ENCODE data around the gene SERPINF2.
A peak's percentile ranks its signal among the peaks of the same experiment; 100 is the strongest.

The SERPINF2 gene

DNA sequence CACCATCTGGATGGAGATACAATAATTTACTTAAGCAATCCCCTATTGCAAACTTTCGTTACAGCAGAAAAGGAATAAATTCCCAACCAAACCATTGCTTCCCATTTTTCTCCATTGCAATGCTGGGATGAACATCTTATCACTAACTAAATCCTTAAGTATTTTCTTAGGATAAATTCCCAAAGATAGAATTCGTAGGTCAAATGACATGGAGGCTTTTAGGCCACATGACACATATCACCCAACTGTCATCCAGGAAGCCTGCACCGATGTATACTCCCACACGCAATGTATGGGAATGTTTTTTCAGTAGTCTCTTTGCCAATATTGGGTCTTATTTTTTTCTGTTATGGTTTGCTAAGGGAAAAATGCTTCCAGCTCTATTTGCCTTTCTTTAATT is 30.9 kb upstream of the SERPINF2 start:
- no peak overlapping the region for H2AFZ ChIP-seq (ENCODE audit: insufficient read depth, low read length, poor library complexity)
- H3K9ac ChIP-seq (ENCODE audit: low read length): no peak overlapping the region
- peaks cover 18 to 28% of the 10 kb centered on the region in 2 experiments for H3K4me1 ChIP-seq (ENCODE audit: control insufficient read depth in 1 of 2, insufficient read depth in 2 of 2, low read length in 2 of 2)
- no peak overlapping the region for H3K4ac ChIP-seq (ENCODE audit: low read depth, low read length)
- H3K36me3 ChIP-seq (ENCODE audit: control insufficient read depth in 1 of 2, insufficient read depth in 2 of 2, low read length in 2 of 2): peaks cover 25 to 26% of the 10 kb centered on the region in 2 experiments
- DNase-seq: peak in 1 of 2 donors; percentile 43
- peaks cover 33% of the 10 kb centered on the region for H3K79me1 ChIP-seq (ENCODE audit: low read length)
- no peak overlapping the region for H3K18ac ChIP-seq (ENCODE audit: low read length)
- H3K9me3 ChIP-seq (ENCODE audit: insufficient read depth, low read depth, low read length): no peaks in the 10 kb centered on the region
- H3K4me3 ChIP-seq (ENCODE audit: low read depth, low read length): no peak overlapping the region
- no peak overlapping the region for H2BK5ac ChIP-seq (ENCODE audit: low read depth, low read length, poor library complexity)
- H3K14ac ChIP-seq (ENCODE audit: low read length): no peak overlapping the region
- no peaks in the 10 kb centered on the region for H3K27me3 ChIP-seq (ENCODE audit: insufficient read depth, low read length)
- peaks cover 28% of the 10 kb centered on the region for H3K79me2 ChIP-seq (ENCODE audit: control insufficient read depth, insufficient read depth, low read length, poor library complexity)
- no peak overlapping the region for H4K91ac ChIP-seq (ENCODE audit: low read depth, low read length)
- H2BK12ac ChIP-seq (ENCODE audit: low read length): no peak overlapping the region
- H3K4me2 ChIP-seq (ENCODE audit: low read length): no peak overlapping the region
- H3K27ac ChIP-seq (ENCODE audit: low read depth, low read length): no peak overlapping the region
- no peak overlapping the region for H2AK5ac ChIP-seq (ENCODE audit: low read length)
- no peak overlapping the region for H2BK120ac ChIP-seq (ENCODE audit: insufficient read depth, low read length, poor library complexity)
- no CpG with 5 or more reads among the region's 4 CpGs for WGBS (ENCODE audit: extremely low coverage, insufficient coverage, insufficient read length)
- no peak overlapping the region for H4K8ac ChIP-seq (ENCODE audit: low read depth, low read length)
- no peak overlapping the region for H4K12ac ChIP-seq (ENCODE audit: low read depth, low read length)
- no peak overlapping the region for H3K23ac ChIP-seq (ENCODE audit: low read length)

- no peak overlapping the region for H3K23ac ChIP-seq (ENCODE audit: low read length)
- no peak overlapping the region for H2BK12ac ChIP-seq (ENCODE audit: low read length)
- no peak overlapping the region for H4K12ac ChIP-seq (ENCODE audit: low read depth, low read length)
- H4K91ac ChIP-seq (ENCODE audit: low read depth, low read length): no peak overlapping the region
- H3K27me3 ChIP-seq (ENCODE audit: insufficient read depth, low read length): no peaks in the 10 kb centered on the region
- peaks cover 18 to 28% of the 10 kb centered on the region in 2 experiments for H3K4me1 ChIP-seq (ENCODE audit: control insufficient read depth in 1 of 2, insufficient read depth in 2 of 2, low read length in 2 of 2)
- H4K8ac ChIP-seq (ENCODE audit: low read depth, low read length): no peak overlapping the region
- no peak overlapping the region for H3K9ac ChIP-seq (ENCODE audit: low read length)
- H3K4me3 ChIP-seq (ENCODE audit: low read depth, low read length): no peak overlapping the region
- H3K79me1 ChIP-seq (ENCODE audit: low read length): peaks cover 35% of the 10 kb centered on the region
- WGBS (ENCODE audit: extremely low coverage, insufficient coverage, insufficient read length): no CpG with 5 or more reads among the region's 8 CpGs
- DNase-seq: no peak
- H2BK120ac ChIP-seq (ENCODE audit: insufficient read depth, low read length, poor library complexity): no peak overlapping the region
- H3K36me3 ChIP-seq (ENCODE audit: control insufficient read depth in 1 of 2, insufficient read depth in 2 of 2, low read length in 2 of 2): peaks cover 25 to 26% of the 10 kb centered on the region in 2 experiments
- H3K4ac ChIP-seq (ENCODE audit: low read depth, low read length): no peak overlapping the region
- H2AK5ac ChIP-seq (ENCODE audit: low read length): no peak overlapping the region
- no peak overlapping the region for H2BK5ac ChIP-seq (ENCODE audit: low read depth, low read length, poor library complexity)
- H3K4me2 ChIP-seq (ENCODE audit: low read length): peak overlapping the region; percentile 12
- no peak overlapping the region for H3K18ac ChIP-seq (ENCODE audit: low read length)
- H2AFZ ChIP-seq (ENCODE audit: insufficient read depth, low read length, poor library complexity): no peak overlapping the region
- no peak overlapping the region for H3K14ac ChIP-seq (ENCODE audit: low read length)
- H3K27ac ChIP-seq (ENCODE audit: low read depth, low read length): no peak overlapping the region
- H3K79me2 ChIP-seq (ENCODE audit: control insufficient read depth, insufficient read depth, low read length, poor library complexity): peaks cover 30% of the 10 kb centered on the region
- no peaks in the 10 kb centered on the region for H3K9me3 ChIP-seq (ENCODE audit: insufficient read depth, low read depth, low read length)
Measured at GRCh38 chr17:1712271-1712670, 30.4 kb upstream of the SERPINF2 start.

DNA sequence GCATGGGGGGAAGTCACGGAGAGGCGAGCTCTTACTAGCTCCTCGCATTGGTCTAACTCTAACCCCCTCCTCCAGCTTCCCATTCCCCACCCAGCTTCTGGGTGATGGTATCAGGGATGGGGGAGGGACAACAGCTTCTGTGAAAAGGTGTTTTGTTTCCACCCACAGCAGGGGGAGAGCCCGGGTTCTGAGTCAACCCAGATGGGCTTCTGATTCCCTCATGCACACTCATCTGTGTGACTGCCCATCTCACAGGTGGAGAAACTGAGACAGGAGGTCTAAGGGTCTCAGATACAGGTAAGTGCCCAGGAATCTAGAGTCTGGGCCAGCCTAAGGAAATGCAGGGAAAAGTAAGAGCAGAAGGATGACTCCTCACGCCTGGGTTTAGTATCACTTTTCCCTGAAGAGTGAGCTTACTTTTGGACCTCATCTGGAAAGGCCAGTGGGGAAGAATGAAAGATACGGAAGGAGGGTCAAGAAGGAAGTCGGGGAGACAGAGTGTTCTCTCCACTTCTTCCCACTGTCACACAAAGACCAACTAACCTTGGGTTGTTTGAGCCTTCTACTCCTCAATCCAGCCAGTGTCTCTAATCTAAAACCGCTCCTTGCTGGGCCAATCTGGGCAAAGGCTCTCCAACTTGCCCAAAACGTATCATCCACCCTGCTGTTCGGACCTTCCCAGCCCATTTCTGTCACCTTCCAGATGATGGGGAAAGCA is 29.4 kb upstream of the SERPINF2 start:
- H3K23ac ChIP-seq (ENCODE audit: low read length): no peak overlapping the region
- H3K9me3 ChIP-seq (ENCODE audit: insufficient read depth, low read depth, low read length): no peaks in the 10 kb centered on the region
- no peak overlapping the region for H4K8ac ChIP-seq (ENCODE audit: low read depth, low read length)
- no peak overlapping the region for H4K91ac ChIP-seq (ENCODE audit: low read depth, low read length)
- H2AK5ac ChIP-seq (ENCODE audit: low read length): no peak overlapping the region
- H2BK5ac ChIP-seq (ENCODE audit: low read depth, low read length, poor library complexity): peak overlapping the region; percentile 91
- H2BK12ac ChIP-seq (ENCODE audit: low read length): no peak overlapping the region
- H3K4me3 ChIP-seq (ENCODE audit: low read depth, low read length): peak overlapping the region; percentile 73
- peak overlapping the region; percentile 93 for H3K4ac ChIP-seq (ENCODE audit: low read depth, low read length)
- H3K27me3 ChIP-seq (ENCODE audit: insufficient read depth, low read length): no peaks in the 10 kb centered on the region
- H3K14ac ChIP-seq (ENCODE audit: low read length): peak overlapping the region; percentile 92
- H3K18ac ChIP-seq (ENCODE audit: low read length): no peak overlapping the region
- H3K4me2 ChIP-seq (ENCODE audit: low read length): peak overlapping the region; percentile 74
- peaks cover 41% of the 10 kb centered on the region for H3K79me1 ChIP-seq (ENCODE audit: low read length)
- H3K4me1 ChIP-seq (ENCODE audit: control insufficient read depth in 1 of 2, insufficient read depth in 2 of 2, low read length in 2 of 2): peaks cover 20 to 32% of the 10 kb centered on the region in 2 experiments
- no peak overlapping the region for H4K12ac ChIP-seq (ENCODE audit: low read depth, low read length)
- peaks cover 32% of the 10 kb centered on the region for H3K79me2 ChIP-seq (ENCODE audit: control insufficient read depth, insufficient read depth, low read length, poor library complexity)
- DNase-seq: no peak
- no peak overlapping the region for H2AFZ ChIP-seq (ENCODE audit: insufficient read depth, low read length, poor library complexity)
- no peak overlapping the region for H2BK120ac ChIP-seq (ENCODE audit: insufficient read depth, low read length, poor library complexity)
- WGBS (ENCODE audit: extremely low coverage, insufficient coverage, insufficient read length): no CpG with 5 or more reads among the region's 10 CpGs
- H3K27ac ChIP-seq (ENCODE audit: low read depth, low read length): peak overlapping the region; percentile 95
- H3K9ac ChIP-seq (ENCODE audit: low read length): peak overlapping the region; percentile 87
- peaks cover 25 to 26% of the 10 kb centered on the region in 2 experiments for H3K36me3 ChIP-seq (ENCODE audit: control insufficient read depth in 1 of 2, insufficient read depth in 2 of 2, low read length in 2 of 2)

DNA sequence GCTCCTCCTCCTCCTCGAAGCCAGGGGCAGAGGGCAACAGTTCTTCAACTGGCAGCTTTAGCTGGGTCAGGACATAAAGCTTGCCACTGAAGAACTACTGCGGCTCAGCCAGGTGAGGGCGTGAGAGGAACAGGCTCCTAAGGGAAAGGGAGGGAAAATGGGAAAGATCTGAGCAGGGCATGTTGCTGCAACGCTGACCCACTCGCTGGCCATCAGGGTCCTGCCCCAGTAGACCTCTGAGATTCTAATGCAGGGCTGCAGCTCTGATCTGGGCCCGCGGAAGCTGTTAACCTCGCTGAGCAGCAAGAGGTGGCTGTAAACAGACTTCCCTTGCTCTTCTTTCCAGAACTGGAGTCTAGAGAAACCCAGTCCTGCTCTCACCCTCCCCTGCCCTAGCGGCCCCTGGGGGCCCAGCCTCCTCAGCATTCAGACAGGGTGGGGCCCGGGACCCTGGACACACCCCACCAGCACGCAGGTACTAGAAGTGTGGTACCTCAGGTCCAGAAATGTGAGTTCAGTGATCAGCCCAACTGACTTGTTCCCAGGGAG is 28.7 kb upstream of the SERPINF2 start:
- peaks cover 41% of the 10 kb centered on the region for H3K79me1 ChIP-seq (ENCODE audit: low read length)
- DNase-seq: peak in 1 of 2 donors; percentile 42
- peak overlapping the region; percentile 96 for H3K18ac ChIP-seq (ENCODE audit: low read length)
- WGBS (ENCODE audit: extremely low coverage, insufficient coverage, insufficient read length): no CpG with 5 or more reads among the region's 11 CpGs
- H3K27me3 ChIP-seq (ENCODE audit: insufficient read depth, low read length): no peaks in the 10 kb centered on the region
- peak overlapping the region; percentile 95 for H3K27ac ChIP-seq (ENCODE audit: low read depth, low read length)
- peak overlapping the region; percentile 74 for H3K4me2 ChIP-seq (ENCODE audit: low read length)
- H2AK5ac ChIP-seq (ENCODE audit: low read length): peak overlapping the region; percentile 50
- peak overlapping the region; percentile 68 for H4K12ac ChIP-seq (ENCODE audit: low read depth, low read length)
- peak overlapping the region; percentile 88 for H4K91ac ChIP-seq (ENCODE audit: low read depth, low read length)
- peak overlapping the region; percentile 87 for H3K9ac ChIP-seq (ENCODE audit: low read length)
- peak overlapping the region; percentile 91 for H2BK5ac ChIP-seq (ENCODE audit: low read depth, low read length, poor library complexity)
- peaks cover 32% of the 10 kb centered on the region for H3K79me2 ChIP-seq (ENCODE audit: control insufficient read depth, insufficient read depth, low read length, poor library complexity)
- H2BK12ac ChIP-seq (ENCODE audit: low read length): peak overlapping the region; percentile 68
- H2AFZ ChIP-seq (ENCODE audit: insufficient read depth, low read length, poor library complexity): no peak overlapping the region
- peak overlapping the region; percentile 73 for H3K4me3 ChIP-seq (ENCODE audit: low read depth, low read length)
- H4K8ac ChIP-seq (ENCODE audit: low read depth, low read length): peak overlapping the region; percentile 86
- peak overlapping the region; percentile 84 for H2BK120ac ChIP-seq (ENCODE audit: insufficient read depth, low read length, poor library complexity)
- peak overlapping the region; percentile 93 for H3K4ac ChIP-seq (ENCODE audit: low read depth, low read length)
- H3K36me3 ChIP-seq (ENCODE audit: control insufficient read depth in 1 of 2, insufficient read depth in 2 of 2, low read length in 2 of 2): peaks cover 25 to 26% of the 10 kb centered on the region in 2 experiments
- no peaks in the 10 kb centered on the region for H3K9me3 ChIP-seq (ENCODE audit: insufficient read depth, low read depth, low read length)
- H3K14ac ChIP-seq (ENCODE audit: low read length): peak overlapping the region; percentile 92
- peaks cover 21 to 32% of the 10 kb centered on the region in 2 experiments for H3K4me1 ChIP-seq (ENCODE audit: control insufficient read depth in 1 of 2, insufficient read depth in 2 of 2, low read length in 2 of 2)
- H3K23ac ChIP-seq (ENCODE audit: low read length): no peak overlapping the region

All from trophoblast cell (in vitro differentiated cells and primary cell).